WI38 (cell line): Measurements from ENCODE around the gene DLGAP1.

Source experiments
- H3K4me3 ChIP-seq: 2 replicates; pipeline ENCODE4 v1.5.1; 2011; ENCODE audit warnings: low read depth, mild to moderate bottlenecking, control low read depth, low read length
- CTCF ChIP-seq: IDR thresholded peaks from 2 replicates; pipeline ENCODE4 v1.5.1; 2012; ENCODE audit warnings: low read depth, mild to moderate bottlenecking, control low read depth, low read length

Gene DLGAP1

GRCh38 chr18:3972291-3972930 is 482.7 kb downstream of the DLGAP1 start:
- H3K4me3 ChIP-seq: no peak overlapping the region
- no peak for TF ChIP-seq CTCF

DNA sequence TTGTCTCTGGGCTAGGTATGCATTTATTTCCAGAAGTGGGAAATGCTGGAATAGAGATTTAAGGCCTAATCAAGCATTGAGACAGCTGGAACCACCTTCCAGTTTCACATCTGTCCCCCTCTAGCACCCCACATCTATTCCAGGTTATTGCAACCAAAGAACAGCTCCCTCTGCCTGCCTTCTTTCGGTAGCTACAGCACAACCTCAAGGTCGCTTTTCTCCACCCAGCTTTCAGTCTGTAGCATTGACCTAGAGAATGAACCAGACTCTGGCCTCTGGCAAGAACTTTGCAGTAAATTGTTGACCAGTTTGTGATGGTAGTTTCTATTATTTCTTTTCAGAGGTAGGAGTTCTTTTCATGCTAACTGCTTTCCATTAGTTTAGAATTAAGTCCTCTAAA is 484.2 kb downstream of the DLGAP1 start:
- H3K4me3 ChIP-seq: no peak overlapping the region
- no peak for TF ChIP-seq CTCF

- H3K4me3 ChIP-seq: no peak overlapping the region
- no peak for TF ChIP-seq CTCF
These were observed 487.5 kb downstream of the DLGAP1 start for GRCh38 chr18:3967359-3968180.

DNA sequence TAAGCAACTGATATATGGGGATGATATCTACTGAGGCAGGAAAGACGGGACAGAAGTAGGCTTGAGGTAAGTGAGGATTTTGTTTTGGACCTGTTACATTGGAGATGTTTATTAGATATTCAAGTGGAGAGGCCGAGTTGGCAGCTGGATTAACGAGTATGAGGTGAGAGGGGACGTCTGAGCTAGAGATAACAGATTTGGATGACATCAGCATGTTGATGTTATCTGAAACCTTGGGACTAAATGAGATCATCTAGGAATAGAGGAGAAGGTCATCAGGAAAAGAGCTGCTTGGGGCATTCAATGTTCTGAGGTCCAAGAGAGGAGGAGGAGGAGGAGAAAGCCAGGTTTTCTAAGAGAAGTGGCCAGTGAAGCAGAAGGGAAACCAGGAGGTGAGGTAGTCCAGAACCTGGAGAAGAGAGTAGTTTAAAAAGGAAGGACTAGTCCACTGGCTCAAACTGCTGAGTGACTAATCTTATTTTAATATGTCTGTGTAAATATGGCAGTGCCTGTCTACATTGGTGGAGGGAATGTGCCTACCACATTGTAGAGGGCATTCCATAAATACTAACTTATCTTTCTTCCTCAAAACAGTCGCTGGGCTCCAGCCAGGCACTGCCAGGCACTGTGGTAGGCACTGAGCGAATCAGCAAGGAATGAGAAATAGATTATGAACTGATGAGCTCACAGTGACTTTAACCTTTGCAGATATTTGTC is 488.3 kb downstream of the DLGAP1 start:
- no peak overlapping the region for H3K4me3 ChIP-seq

GRCh38 chr18:3966246-3966641 is 488.9 kb downstream of the DLGAP1 start:
- no peak for TF ChIP-seq CTCF
- H3K4me3 ChIP-seq: no peak overlapping the region

More for the DNA sequence above, 488.3 kb downstream of the DLGAP1 start:
- no peak for TF ChIP-seq CTCF

DNA sequence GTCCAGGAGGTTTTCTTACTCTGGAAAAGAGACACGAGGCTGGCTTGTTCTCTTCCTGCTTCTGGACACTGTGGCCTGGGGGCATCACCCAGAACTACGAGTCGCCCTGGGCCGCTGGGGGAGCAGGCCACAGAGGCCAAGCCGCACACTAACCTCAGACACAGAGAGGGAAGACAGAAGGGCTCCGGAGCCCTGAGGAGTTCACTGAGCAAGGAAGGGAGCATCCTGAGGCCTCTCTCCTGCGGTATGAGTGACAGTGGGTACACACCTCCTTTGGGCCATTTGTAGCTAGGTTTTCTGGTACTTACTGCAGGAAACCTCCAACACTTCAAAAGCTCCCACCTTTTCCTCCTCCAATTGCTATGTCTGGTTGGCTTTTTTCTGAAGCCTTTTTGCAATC is 494.1 kb downstream of the DLGAP1 start:
- H3K4me3 ChIP-seq: no peak overlapping the region
- TF ChIP-seq CTCF: no peak

GRCh38 chr18:3960142-3960541 is 495.0 kb downstream of the DLGAP1 start:
- no peak overlapping the region for H3K4me3 ChIP-seq

More at GRCh38 chr18:3960142-3960541, 495.0 kb downstream of the DLGAP1 start:
- no peak for TF ChIP-seq CTCF
